ENCODE results near the gene PRPF6.

The PRPF6 gene

GRCh38 chr20:64043768-64044167 lies 62.8 kb downstream of the PRPF6 start (continued):
- TF ChIP-seq ISL1 (CRISPR knock-in tag; IDR thresholded peaks at IDR 0.05) (no peak), BACH2 (CRISPR knock-in tag; IDR thresholded peaks at IDR 0.05; ENCODE audit: borderline replicate concordance) (no peak), ZC3H10 (CRISPR knock-in tag; IDR thresholded peaks at IDR 0.05) (no peak), CREB5 (CRISPR knock-in tag; IDR thresholded peaks at IDR 0.05; ENCODE audit: low read depth) (no peak)

GRCh38 chr20:64044484-64045247 lies 63.7 kb downstream of the PRPF6 start:
- TF ChIP-seq CREB5 (CRISPR knock-in tag; IDR thresholded peaks at IDR 0.05; ENCODE audit: low read depth), result no peak
- TF ChIP-seq ZNF565 (CRISPR knock-in tag; conservative IDR thresholded peaks at IDR 0.05; ENCODE audit: low read depth), result no peak
- TF ChIP-seq ZNF70 (CRISPR knock-in tag; IDR thresholded peaks at IDR 0.05), result no peak
- TF ChIP-seq POU6F1 (CRISPR knock-in tag; IDR thresholded peaks at IDR 0.05; ENCODE audit: borderline replicate concordance, low read depth), result no peak
- no peak for TF ChIP-seq BACH2 (CRISPR knock-in tag; IDR thresholded peaks at IDR 0.05; ENCODE audit: borderline replicate concordance)
- TF ChIP-seq TSHZ2 (CRISPR knock-in tag; IDR thresholded peaks at IDR 0.05), result no peak
- no peak for TF ChIP-seq ZFP30 (CRISPR knock-in tag; IDR thresholded peaks at IDR 0.05)
- TF ChIP-seq ZFP3 (CRISPR knock-in tag; IDR thresholded peaks at IDR 0.05), result no peak
- TF ChIP-seq CSDC2 (CRISPR knock-in tag; IDR thresholded peaks at IDR 0.05), result no peak
- TF ChIP-seq TOX (CRISPR knock-in tag; IDR thresholded peaks at IDR 0.05; ENCODE audit: borderline replicate concordance), result no peak
- peak; percentile 79 for ATAC-seq

- TF ChIP-seq PPARA (CRISPR knock-in tag; IDR thresholded peaks at IDR 0.05; ENCODE audit: borderline replicate concordance) (no peak), ZFP3 (CRISPR knock-in tag; IDR thresholded peaks at IDR 0.05) (no peak), ESRRG (CRISPR knock-in tag; IDR thresholded peaks at IDR 0.05) (no peak), OSR1 (CRISPR knock-in tag; IDR thresholded peaks at IDR 0.05) (no peak), TOX (CRISPR knock-in tag; IDR thresholded peaks at IDR 0.05; ENCODE audit: borderline replicate concordance) (no peak), TSHZ2 (CRISPR knock-in tag; IDR thresholded peaks at IDR 0.05) (no peak), POU6F1 (CRISPR knock-in tag; IDR thresholded peaks at IDR 0.05; ENCODE audit: borderline replicate concordance, low read depth) (no peak)
- no peak for ATAC-seq
These were observed 64.5 kb downstream of the PRPF6 start for GRCh38 chr20:64045346-64046011.

Data from SK-N-SH treated with all-trans-retinoic acid at 6 μM for 48 hours (cell line).